AG09309 (cell line): ENCODE results near the gene POU3F4.

Source experiments
- DNase-seq: peaks from one replicate; pipeline ENCODE4 v3.0.0-alpha.2; 2010; ENCODE audit warnings: low read depth
- H3K4me3 ChIP-seq: 2 replicates; pipeline ENCODE4 v1.5.1; 2011; ENCODE audit warnings: mild to moderate bottlenecking, low read depth, low read length, moderate library complexity; ENCODE audit not compliant: control insufficient read depth
- TF ChIP-seq, protein P1 (sequence below): IDR thresholded peaks from 2 replicates; pipeline ENCODE4 v1.5.1; 2011; ENCODE audit warnings: mild to moderate bottlenecking, low read depth, low read length, inconsistent platforms; ENCODE audit not compliant: insufficient read depth, control insufficient read depth; ENCODE audit errors: missing control alignments

Gene POU3F4

GRCh38 chrX:83521905-83522304 lies 13.8 kb downstream of the POU3F4 start:
- TF ChIP-seq, protein P1, sequence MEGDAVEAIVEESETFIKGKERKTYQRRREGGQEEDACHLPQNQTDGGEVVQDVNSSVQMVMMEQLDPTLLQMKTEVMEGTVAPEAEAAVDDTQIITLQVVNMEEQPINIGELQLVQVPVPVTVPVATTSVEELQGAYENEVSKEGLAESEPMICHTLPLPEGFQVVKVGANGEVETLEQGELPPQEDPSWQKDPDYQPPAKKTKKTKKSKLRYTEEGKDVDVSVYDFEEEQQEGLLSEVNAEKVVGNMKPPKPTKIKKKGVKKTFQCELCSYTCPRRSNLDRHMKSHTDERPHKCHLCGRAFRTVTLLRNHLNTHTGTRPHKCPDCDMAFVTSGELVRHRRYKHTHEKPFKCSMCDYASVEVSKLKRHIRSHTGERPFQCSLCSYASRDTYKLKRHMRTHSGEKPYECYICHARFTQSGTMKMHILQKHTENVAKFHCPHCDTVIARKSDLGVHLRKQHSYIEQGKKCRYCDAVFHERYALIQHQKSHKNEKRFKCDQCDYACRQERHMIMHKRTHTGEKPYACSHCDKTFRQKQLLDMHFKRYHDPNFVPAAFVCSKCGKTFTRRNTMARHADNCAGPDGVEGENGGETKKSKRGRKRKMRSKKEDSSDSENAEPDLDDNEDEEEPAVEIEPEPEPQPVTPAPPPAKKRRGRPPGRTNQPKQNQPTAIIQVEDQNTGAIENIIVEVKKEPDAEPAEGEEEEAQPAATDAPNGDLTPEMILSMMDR, result no peak
- no peak for DNase-seq
- H3K4me3 ChIP-seq, result no peak overlapping the region

DNA sequence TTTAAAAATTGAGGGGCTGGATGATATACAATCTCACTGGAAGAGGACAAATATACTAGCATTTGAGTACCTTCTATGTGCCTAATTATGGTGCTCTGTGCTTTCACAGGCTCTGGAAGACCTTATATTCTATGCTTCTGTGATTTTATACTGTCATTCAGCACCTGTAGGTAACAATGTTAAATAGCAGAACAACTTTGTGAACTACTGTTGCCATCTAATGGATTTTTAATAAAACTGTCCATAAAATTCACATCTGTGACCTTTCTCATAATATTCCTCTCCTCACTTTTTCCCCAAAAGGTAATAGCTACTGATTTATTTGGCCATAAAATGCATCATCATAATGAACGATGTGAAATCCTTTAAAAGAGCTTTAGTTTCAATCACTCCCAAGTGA lies 21.9 kb downstream of the POU3F4 start:
- TF ChIP-seq, protein P1, result no peak
- H3K4me3 ChIP-seq, result no peak overlapping the region
- DNase-seq, result no peak

DNA sequence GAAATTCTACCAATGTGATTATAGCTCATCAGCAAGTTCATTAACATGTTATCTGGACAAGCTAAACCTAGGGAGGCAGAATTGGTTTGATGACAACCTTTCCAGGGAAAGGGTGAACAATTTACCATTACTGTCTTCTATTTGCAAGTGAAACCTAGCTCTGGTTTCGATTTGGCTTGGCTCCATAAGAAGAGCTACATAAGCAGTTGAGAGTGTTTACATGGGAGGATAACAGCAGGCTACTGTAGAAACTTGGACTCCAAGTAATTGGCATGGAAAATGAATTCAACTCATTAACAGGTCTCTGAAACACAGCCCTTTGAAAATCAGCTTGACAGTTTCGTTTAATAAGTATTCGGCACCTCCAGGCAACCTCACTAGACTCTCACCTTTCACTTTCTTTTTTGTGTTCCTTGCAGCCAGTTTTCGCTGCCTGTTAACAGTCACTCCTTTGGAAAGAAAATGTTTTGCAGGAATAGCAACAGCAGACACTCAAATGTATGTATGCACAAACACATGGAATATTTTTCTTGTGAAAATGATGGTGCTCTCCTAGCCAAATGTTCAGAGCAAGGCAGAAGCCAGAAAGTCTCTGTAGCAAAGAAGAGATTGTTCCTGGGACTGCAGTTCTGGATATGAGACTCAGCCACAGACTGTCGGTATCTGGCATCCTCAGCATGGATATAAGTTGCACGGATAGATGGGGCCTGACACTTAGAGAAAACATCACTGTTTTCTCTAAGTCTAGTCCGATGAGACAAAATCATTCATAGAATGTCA lies 27.5 kb downstream of the POU3F4 start:
- TF ChIP-seq, protein P1, result no peak
- no peak overlapping the region for H3K4me3 ChIP-seq
- no peak for DNase-seq
